Activated T-helper 9 cell treated with anti-CD3 and anti-CD28 coated beads, Interleukin-2, amount 50 U/mL, for 16 hours (primary cell): Measurements from ENCODE around the gene KCNG1.

Experiments
- DNase-seq: peaks from one replicate; pipeline ENCODE4 v3.0.0-alpha.2; 2020; ENCODE audit warnings: low read depth

KCNG1 gene

GRCh38 chr20:51013577-51014330 is 9.2 kb downstream of the KCNG1 start:
- DNase-seq = no peak

GRCh38 chr20:51012357-51012756 is 10.6 kb downstream of the KCNG1 start:
- DNase-seq = no peak

GRCh38 chr20:51011479-51011878 is 11.4 kb downstream of the KCNG1 start:
- no peak for DNase-seq

GRCh38 chr20:51010932-51011331 is 12.0 kb downstream of the KCNG1 start:
- DNase-seq = no peak

- no peak for DNase-seq
Measured at GRCh38 chr20:51010043-51010365, 12.9 kb downstream of the KCNG1 start.

- no peak for DNase-seq
Measured at GRCh38 chr20:51009303-51010042, 13.4 kb downstream of the KCNG1 start.

- DNase-seq = no peak
Measured at GRCh38 chr20:51008718-51009117, 14.2 kb downstream of the KCNG1 start.

- DNase-seq = no peak
Measured at GRCh38 chr20:51005214-51005613, 17.7 kb downstream of the KCNG1 start.

- no peak for DNase-seq
Measured at GRCh38 chr20:51004781-51005180, 18.1 kb downstream of the KCNG1 start.

- no peak for DNase-seq
Measured at GRCh38 chr20:51004305-51004727, 18.6 kb downstream of the KCNG1 start.

- DNase-seq = no peak
Measured at GRCh38 chr20:51003753-51004152, 19.2 kb downstream of the KCNG1 start.

GRCh38 chr20:51002633-51003032 is 20.3 kb downstream of the KCNG1 start:
- no peak for DNase-seq

- no peak for DNase-seq
Measured at GRCh38 chr20:51001430-51002265, 21.3 kb downstream of the KCNG1 start.

- no peak for DNase-seq
Measured at GRCh38 chr20:50999355-50999754, 23.6 kb downstream of the KCNG1 start.

GRCh38 chr20:50996901-50997865 is 25.7 kb downstream of the KCNG1 start:
- no peak for DNase-seq

- DNase-seq = no peak
Measured at GRCh38 chr20:50995506-50995905, 27.4 kb downstream of the KCNG1 start.

- no peak for DNase-seq
Measured at GRCh38 chr20:50993876-50994275, 29.0 kb downstream of the KCNG1 start.

GRCh38 chr20:50992733-50993457 is 30.0 kb downstream of the KCNG1 start:
- DNase-seq = no peak

GRCh38 chr20:50992336-50992732 is 30.6 kb downstream of the KCNG1 start:
- no peak for DNase-seq

- no peak for DNase-seq
Measured at GRCh38 chr20:50991076-50991475, 31.8 kb downstream of the KCNG1 start.
